GM10248 (cell line): ENCODE data around the gene DIPK1B.

Experiments
- CTCF ChIA-PET: fragments of 300-600 bp; sonication (Branson Sonifier 250); formaldehyde crosslinking; extraction: SDS; loops from one replicate; lab custom pipeline; 2021; ENCODE audit warnings: antibody characterized with exemption; lab: Yijun Ruan, JAX
- POLR2A ChIA-PET: fragments of 350-650 bp; sonication (Branson Sonifier 250); formaldehyde crosslinking; extraction: SDS; loops from one replicate; lab custom pipeline; 2020; ENCODE audit warnings: antibody characterized with exemption; lab: Yijun Ruan, JAX
- DNase-seq: peaks from one replicate; pipeline ENCODE4 v3.0.0; 2012; ENCODE audit errors: extremely low spot score
- TF ChIP-seq, protein P1 (sequence below): IDR thresholded peaks from 2 replicates; pipeline ENCODE4 v1.5.1; 2012; ENCODE audit warnings: mild to moderate bottlenecking, low read depth; ENCODE audit errors: extremely low read depth, missing control alignments, control extremely low read depth

DIPK1B gene

DNA sequence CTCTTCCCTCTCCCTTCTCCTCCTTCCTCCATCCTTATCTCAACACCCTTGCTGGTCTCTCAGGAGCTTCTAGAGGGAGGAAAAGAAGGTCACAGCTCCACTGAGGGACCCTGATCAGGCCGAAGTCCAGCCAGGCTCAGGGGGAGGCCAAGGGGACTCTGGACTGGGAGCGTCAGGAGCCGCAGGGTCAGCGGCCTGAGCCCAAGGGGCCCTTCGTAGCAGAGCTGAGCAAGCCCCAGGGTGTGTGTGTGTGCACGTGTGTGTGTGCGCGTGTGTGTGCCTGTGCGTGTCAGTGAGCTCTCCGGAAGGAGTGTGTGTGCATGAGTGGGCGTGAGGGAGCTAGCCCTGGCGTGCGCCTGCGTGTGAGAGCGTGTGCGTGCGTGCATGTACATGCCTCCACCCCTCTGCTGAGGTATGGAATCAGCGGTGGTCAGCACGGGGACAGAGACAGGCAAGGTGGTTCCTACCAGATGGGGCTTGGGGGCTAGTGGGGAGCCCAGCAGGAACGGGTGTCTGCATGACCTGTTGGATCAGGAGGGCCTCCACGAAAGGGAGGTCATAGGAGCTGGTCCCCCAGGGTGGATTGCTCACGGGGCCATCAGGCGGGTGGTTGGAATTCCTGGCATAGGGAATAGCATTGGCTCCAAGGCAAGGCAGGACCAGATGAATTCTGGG is 15.1 kb upstream of the DIPK1B start:
- POLR2A ChIA-PET: no interaction called here

DNA sequence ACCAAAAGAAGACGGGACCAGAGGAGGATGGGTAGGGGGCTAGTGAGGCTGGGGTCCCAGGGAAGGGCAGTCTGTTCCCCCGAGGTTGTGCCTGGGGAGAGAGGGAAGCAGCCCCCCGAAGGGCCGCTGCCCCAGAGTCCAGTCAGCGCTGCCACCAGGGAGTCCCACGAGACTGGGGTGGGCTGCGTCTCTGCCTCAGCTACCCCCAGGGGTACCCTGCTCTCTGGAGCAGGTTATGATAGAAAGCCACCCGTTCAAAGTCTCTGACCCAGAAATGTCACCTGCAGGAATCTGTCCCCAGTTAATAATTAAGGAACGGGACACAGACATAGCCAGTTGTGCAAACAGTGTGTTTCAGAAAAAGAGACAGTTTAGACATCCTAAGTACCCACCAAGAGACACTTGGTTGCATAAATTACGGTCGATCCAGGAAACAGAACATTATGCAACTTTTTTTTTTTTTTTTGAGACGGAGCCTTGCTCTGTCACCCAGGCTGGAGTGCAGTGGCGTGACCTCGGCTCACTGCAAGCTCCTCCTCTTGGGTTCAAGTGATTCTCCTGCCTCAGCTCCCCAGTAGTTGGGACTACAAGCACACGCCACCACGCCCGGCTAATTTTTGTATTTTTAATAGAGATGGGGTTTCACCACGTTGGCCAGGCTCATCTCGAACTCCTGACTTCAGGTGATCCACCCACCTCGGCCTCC is 14.4 kb upstream of the DIPK1B start:
- POLR2A ChIA-PET: no interaction called here
- DNase-seq: no peak
- TF ChIP-seq, protein P1, sequence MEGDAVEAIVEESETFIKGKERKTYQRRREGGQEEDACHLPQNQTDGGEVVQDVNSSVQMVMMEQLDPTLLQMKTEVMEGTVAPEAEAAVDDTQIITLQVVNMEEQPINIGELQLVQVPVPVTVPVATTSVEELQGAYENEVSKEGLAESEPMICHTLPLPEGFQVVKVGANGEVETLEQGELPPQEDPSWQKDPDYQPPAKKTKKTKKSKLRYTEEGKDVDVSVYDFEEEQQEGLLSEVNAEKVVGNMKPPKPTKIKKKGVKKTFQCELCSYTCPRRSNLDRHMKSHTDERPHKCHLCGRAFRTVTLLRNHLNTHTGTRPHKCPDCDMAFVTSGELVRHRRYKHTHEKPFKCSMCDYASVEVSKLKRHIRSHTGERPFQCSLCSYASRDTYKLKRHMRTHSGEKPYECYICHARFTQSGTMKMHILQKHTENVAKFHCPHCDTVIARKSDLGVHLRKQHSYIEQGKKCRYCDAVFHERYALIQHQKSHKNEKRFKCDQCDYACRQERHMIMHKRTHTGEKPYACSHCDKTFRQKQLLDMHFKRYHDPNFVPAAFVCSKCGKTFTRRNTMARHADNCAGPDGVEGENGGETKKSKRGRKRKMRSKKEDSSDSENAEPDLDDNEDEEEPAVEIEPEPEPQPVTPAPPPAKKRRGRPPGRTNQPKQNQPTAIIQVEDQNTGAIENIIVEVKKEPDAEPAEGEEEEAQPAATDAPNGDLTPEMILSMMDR: no peak
- CTCF ChIA-PET: interaction anchor here (1.1 to 5.3 kb wide), 10 partner anchors 10 to 212 kb away, joined by 3 to 20 read pairs (median 3); partner anchors contain the start of gene AGPAT2

More for the DNA sequence above, 15.1 kb upstream of the DIPK1B start:
- TF ChIP-seq, protein P1: no peak
- CTCF ChIA-PET: interaction anchor here (1.1 to 5.3 kb wide), 10 partner anchors 10 to 212 kb away, joined by 3 to 20 read pairs (median 3); partner anchors contain the start of gene AGPAT2
- DNase-seq: no peak

GRCh38 chr9:136698635-136699246 is 13.6 kb upstream of the DIPK1B start:
- CTCF ChIA-PET: interaction anchor here (1.6 to 5.3 kb wide), 3 partner anchors 9 to 43 kb away, joined by 3 to 20 read pairs (median 3); no protein-coding TSS in a partner anchor
- POLR2A ChIA-PET: no interaction called here
- TF ChIP-seq, protein P1: no peak
- DNase-seq: no peak

GRCh38 chr9:136700304-136700703 is 12.1 kb upstream of the DIPK1B start:
- POLR2A ChIA-PET: interaction anchor here (0.6 kb wide), 1 partner anchor 27 kb away, joined by 3 read pairs; no protein-coding TSS in a partner anchor
- TF ChIP-seq, protein P1: no peak
- CTCF ChIA-PET: interaction anchor here (0.7 to 1.2 kb wide), 2 partner anchors 14 to 26 kb away, joined by 3 to 4 read pairs; no protein-coding TSS in a partner anchor
- no peak for DNase-seq

DNA sequence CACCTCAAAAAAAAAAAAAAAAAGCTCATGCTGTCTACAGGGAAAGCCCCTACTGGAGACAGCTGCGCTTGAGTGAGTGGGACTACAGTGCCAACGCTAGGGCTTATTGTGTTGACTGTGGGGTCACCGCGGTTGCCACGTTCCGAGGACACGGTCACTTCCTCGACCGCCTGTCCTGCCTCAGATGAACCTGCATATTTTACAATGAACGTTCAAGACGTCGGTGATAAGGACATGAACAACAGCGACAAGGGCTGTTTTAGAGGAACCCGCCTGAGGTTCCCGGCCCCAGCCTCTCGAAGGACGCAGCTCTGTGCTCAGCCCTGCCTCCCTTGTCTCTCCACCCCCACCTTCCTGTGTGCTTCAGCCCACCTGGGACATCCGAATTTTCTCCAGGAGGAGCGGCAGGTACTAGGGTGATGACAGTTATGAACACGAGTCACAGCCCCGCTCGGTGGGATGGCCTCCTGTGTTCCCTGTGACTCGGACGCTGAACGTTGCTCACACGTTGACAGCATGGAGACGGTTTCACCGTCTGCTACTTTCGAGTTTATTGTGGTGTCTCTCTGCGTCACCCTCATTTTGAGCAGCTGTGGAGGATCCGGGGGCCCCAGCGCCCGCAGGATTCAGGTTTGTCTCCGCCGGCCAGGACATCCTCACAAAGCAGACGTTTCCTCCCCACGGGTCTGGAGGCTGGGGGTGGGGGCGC is 11.3 kb upstream of the DIPK1B start:
- ChIA-PET POLR2A (interaction anchor here (0.6 to 1.0 kb wide), 5 partner anchors 26 to 549 kb away, joined by 3 to 6 read pairs (median 4); no protein-coding TSS in a partner anchor), CTCF (interaction anchor here (0.6 to 1.2 kb wide), 3 partner anchors 14 to 213 kb away, joined by 3 to 4 read pairs (median 3); no protein-coding TSS in a partner anchor)
- DNase-seq: peak; percentile 81
- TF ChIP-seq, protein P1: no peak
